ENCODE measurements around the gene ABL1. TPM values are rescaled to one million over a fixed set of nuclear protein-coding genes. Genes with fewer than 3 reads are reported as not detected.
"Not testable (repeated sequence)": the region's sequence is repeated elsewhere in the genome, so short reads cannot be mapped to it uniquely, and the experiment has no call there.

The ABL1 gene
- 10 to 100 TPM; 37.9 to 38.5 TPM for total RNA-seq

DNA sequence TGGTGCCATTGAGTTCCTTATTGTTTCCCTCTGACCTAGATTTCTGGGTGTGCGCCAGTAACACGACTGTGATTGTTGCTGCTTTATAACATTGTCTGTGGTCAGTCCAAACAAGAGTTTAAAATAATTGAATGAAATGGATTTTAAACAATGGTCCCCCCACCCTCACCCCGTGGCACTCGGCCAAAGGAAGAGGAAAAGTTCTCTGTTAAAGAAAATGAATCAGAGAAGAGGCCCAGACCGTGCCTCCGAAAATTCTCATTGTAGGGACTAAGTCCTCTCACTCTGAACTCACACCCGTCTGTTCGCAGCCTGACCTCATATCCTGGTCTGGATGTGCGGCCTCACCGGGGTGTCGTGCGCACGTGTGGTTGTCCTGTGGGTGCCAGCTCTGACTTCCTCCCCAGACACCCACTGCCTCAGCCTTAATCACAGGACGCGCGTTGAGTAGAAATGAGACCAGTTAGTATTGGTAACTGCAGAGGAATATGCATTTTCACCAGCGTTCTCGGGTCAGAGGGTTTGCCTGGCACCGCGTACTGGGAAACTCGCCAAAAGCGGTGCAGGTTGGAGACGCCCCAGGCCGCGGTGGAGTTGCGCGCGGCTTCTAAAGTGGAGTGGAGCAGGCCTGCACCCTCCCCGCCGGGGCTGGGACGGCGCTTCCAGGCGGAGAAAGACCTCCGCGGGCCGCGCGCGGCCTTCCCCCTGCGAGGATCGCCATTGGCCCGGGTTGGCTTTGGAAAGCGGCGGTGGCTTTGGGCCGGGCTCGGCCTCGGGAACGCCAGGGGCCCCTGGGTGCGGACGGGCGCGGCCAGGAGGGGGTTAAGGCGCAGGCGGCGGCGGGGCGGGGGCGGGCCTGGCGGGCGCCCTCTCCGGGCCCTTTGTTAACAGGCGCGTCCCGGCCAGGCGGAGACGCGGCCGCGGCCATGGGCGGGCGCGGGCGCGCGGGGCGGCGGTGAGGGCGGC, at the start of gene ABL1:
Gene ABL1 (plus strand): TSS at position 884 of the 966 bp plus-strand sequence. CDS start 193 bp downstream, outside the sequence.
- Mint-ChIP-seq H3K36me3 (peaks cover 9% of the 10 kb centered on the region), H3K27me3 (no peaks in the 10 kb centered on the region), H3K4me1 (peaks cover 32% of the 10 kb centered on the region), H3K9me3 (no peaks in the 10 kb centered on the region), H3K27ac (peak within 1 kb of the TSS; percentile 94), H3K4me3 (peak within 1 kb of the TSS; percentile 93)
- DNase-seq: peak; percentile 77

DNA sequence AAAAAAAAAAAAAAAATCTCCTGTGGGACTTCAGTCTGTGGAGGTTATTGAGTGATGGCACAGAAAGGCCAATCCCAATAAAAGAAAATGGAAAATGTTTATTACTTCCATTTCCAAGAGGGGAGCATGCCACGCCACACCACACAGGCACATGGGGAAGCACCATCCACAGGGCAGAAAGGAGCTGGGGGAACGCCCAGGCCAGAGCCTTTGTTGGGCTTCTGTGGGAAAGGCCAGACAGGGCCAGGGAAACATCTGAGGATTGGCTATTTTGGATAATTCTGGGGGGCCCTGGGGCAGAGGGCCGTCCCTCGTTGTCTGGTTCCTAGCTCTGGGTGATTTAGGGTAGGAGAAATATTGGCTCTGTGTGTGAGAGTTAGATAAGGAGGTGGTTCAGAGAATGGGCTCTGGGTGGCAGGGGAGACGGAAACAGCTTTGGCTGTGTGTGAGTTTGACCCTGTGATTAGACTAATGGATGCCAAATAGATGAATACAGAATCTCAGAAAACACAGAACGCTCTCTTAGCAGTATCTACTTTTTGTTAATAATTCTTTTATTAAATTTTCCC, 49.0 kb upstream of the ABL1 start:
- no peak overlapping the region for H3K27ac Mint-ChIP-seq
- H3K9me3 Mint-ChIP-seq: peaks cover 8% of the 10 kb centered on the region
- H3K27me3 Mint-ChIP-seq: no peaks in the 10 kb centered on the region
- no peak overlapping the region for H3K4me3 Mint-ChIP-seq
- peaks cover 23% of the 10 kb centered on the region for H3K36me3 Mint-ChIP-seq
- H3K4me1 Mint-ChIP-seq: peaks cover 6% of the 10 kb centered on the region
- DNase-seq: no peak

DNA sequence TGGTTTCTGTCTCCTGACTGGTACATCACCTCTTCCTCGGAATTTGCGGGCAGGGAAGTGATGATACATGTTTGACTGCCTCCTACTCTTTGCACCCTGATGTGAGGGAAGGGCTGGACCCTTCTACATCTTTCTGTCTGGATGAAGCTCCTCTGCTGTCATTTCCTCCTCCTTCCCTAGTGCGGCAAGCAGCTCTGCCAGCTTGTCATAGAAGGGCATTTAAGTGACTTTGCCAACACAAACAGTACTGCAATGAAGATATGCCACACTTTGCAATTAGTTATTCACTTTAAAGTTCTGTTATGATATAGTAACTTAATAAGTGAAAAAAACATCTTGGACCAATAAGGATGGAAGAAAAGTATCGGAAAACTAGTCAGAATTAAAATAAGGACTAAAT, 48.5 kb upstream of the ABL1 start:
- H3K27ac Mint-ChIP-seq: no peak overlapping the region
- H3K27me3 Mint-ChIP-seq: no peaks in the 10 kb centered on the region
- peaks cover 7% of the 10 kb centered on the region for H3K4me1 Mint-ChIP-seq
- peaks cover 8% of the 10 kb centered on the region for H3K9me3 Mint-ChIP-seq
- H3K4me3 Mint-ChIP-seq: no peak overlapping the region
- no peak for DNase-seq
- H3K36me3 Mint-ChIP-seq: peaks cover 23% of the 10 kb centered on the region

DNA sequence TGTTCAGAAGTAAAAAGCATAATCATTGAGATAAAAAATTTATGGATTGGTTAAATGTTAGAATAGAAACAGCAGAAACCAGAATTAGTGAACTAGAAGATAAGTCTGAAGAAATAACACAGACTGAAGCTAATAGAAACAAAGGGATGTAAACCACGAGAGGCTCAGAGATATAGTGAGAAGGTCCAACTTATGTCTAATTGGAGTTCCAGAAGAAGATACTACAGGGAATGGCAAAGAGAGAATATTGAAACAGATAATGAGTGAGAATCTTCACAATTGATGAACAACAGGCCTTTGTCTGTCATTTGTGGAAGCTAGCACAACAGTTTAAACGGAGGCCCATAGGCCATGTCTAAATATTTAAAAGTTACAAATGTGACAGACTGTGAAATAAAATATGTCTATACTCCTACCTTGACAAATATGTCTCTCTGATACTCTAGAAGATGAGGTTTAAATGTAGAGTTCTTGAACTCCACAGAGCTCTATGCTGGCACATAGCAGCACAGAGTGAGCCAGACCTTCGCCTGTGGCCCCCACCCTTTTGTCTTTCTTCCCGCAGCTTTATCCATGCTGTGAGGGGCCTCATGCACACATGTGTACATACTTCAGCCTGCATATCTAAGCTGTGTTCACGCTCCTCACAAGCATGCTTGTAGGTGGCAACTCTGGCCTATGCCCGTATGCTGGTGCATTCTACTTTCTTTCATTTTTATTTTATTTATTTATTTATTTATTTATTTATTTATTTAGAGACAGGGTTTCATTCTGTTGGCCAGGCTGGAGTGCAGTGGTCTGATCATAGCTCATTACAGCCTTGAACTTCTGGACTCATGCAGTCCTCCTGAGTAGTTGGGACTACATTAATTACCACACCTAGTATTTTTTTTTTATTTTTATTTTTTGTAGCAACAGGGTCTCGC, 45.0 kb upstream of the ABL1 start:
- H3K4me1 Mint-ChIP-seq: peaks cover 7% of the 10 kb centered on the region
- no peak for DNase-seq
- peaks cover 8% of the 10 kb centered on the region for H3K9me3 Mint-ChIP-seq
- no peak overlapping the region for H3K4me3 Mint-ChIP-seq
- no peak overlapping the region for H3K27ac Mint-ChIP-seq
- no peaks in the 10 kb centered on the region for H3K27me3 Mint-ChIP-seq
- peaks cover 23% of the 10 kb centered on the region for H3K36me3 Mint-ChIP-seq

DNA sequence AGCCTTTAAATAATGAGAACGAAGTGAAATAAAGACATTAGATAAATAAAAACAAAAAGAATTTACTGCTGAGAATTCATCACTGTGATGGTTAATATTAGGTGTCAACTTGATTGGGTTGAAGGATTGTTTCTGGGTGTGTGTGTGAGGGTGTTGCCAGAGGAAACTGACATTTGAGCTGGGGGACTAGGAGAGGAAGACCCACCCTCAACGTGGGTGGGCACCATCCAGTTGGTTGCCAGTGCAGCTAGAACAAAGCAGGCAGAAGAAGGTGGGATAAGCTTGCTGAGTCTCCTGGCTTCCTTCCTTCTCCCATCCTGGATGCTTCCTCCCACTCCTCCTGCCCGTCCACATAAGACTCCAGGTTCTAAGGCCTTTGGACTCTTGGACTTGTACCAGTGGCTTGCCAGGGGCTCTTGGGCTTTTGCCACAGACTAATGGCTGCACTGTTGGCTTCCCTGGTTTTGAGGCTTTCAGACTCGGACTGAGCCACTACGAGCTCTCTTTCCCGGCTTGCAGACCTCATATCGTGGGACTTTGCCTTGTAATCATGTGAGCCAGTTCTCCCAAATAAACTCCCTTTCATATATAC, 43.7 kb upstream of the ABL1 start:
- Mint-ChIP-seq H3K4me1 (peaks cover 10% of the 10 kb centered on the region), H3K4me3 (no peak overlapping the region), H3K9me3 (peaks cover 8% of the 10 kb centered on the region), H3K27ac (no peak overlapping the region), H3K36me3 (peaks cover 23% of the 10 kb centered on the region), H3K27me3 (no peaks in the 10 kb centered on the region)
- no peak for DNase-seq

DNA sequence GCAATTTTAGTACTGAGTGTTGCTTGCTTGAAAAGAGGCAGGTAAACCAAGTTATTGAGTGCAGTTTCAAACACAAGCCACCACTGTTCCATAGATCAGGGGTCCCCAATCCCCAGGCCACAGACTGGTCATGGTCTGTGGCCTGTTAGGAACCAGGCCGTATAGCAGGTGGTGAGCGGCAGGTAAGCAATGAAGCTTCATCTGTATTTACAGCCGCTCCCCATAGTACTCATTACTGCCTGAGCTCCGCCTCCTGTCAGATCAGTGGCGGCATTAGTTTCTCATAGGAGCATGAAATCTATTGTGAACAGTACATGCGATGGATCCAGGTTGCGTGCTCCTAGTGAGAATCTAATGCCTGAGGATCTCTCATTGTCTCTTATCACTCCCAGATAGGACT, 41.5 kb upstream of the ABL1 start:
- H3K4me1 Mint-ChIP-seq: peaks cover 10% of the 10 kb centered on the region
- H3K27ac Mint-ChIP-seq: no peak overlapping the region
- no peak for DNase-seq
- peaks cover 14% of the 10 kb centered on the region for H3K36me3 Mint-ChIP-seq
- H3K4me3 Mint-ChIP-seq: no peak overlapping the region
- H3K27me3 Mint-ChIP-seq: no peaks in the 10 kb centered on the region
- peaks cover 8% of the 10 kb centered on the region for H3K9me3 Mint-ChIP-seq

DNA sequence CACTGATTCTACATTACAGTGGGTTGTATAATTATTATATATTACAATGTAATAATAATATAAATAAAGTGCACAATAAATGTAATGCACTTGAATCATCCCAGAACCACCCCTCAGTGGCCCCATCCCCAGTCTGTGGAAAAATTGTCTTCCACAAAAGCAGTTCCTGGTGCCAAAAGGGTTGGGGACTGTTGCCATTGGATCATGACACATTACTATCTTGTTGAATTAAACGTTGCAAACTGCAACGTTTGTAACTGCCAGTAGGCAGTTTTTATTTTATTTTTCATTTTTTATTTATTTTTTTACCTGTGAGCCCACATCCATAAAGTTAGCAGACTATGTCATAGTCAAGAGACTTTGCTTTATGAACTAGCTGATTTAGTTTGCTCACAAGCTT, 41.0 kb upstream of the ABL1 start:
- H3K4me1 Mint-ChIP-seq, H3K9me3 Mint-ChIP-seq, H3K27me3 Mint-ChIP-seq, H3K27ac Mint-ChIP-seq, DNase-seq, H3K4me3 Mint-ChIP-seq: not testable (repeated sequence)
- peaks cover 11% of the 10 kb centered on the region for H3K36me3 Mint-ChIP-seq

DNA sequence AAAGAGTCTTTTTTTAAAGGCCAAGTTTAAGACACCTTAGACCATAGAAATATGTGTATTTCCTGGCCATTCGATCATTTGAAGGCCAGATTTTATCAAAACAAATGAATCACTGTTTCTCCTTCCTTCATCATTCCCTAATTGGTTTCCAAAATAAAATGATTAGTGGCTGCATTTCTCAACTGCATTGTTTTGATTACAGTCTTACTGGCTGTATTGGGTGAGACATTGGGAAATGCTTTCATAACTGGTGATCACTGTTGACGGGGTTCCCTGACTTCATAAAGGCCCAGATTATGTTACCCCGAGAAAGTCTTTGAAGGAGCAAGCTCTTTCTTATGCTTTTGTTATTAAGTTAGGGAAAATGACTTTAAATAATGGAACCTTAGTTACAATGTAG, 40.6 kb upstream of the ABL1 start:
- H3K27me3 Mint-ChIP-seq, DNase-seq, H3K4me1 Mint-ChIP-seq, H3K36me3 Mint-ChIP-seq, H3K9me3 Mint-ChIP-seq, H3K4me3 Mint-ChIP-seq, H3K27ac Mint-ChIP-seq: not testable (repeated sequence)

DNA sequence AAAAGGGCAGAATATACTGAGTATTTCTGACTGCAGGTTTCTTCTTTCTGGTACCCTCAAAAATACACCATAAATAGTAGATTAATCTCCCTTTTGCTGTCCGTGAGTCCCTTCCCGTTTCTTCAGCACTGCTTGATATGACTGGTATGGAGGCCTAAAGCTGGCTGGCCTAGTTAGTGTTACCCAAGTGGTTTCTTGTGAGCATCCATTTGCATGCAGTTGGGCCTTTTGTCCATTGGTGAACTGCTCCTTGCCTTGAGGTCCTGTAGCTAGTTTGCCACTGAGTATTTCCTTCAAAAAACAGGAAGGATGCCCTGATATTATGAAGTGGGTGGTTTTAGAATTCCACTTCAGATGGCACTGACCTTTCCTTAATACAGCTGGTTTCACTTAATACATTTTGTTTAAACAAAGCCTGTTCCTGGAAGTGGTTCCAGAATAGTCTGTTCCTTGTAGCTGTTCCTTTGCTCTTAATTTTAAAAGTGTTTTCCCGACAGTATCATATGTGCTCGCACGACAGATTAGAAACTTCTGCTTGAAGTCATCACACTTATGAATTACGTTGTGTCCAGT, 40.0 kb upstream of the ABL1 start:
- Mint-ChIP-seq H3K9me3 (peaks cover 1% of the 10 kb centered on the region), H3K4me3 (no peak overlapping the region), H3K36me3 (peaks cover 4% of the 10 kb centered on the region), H3K27me3 (no peaks in the 10 kb centered on the region), H3K27ac (no peak overlapping the region), H3K4me1 (peaks cover 7% of the 10 kb centered on the region)
- no peak for DNase-seq

DNA sequence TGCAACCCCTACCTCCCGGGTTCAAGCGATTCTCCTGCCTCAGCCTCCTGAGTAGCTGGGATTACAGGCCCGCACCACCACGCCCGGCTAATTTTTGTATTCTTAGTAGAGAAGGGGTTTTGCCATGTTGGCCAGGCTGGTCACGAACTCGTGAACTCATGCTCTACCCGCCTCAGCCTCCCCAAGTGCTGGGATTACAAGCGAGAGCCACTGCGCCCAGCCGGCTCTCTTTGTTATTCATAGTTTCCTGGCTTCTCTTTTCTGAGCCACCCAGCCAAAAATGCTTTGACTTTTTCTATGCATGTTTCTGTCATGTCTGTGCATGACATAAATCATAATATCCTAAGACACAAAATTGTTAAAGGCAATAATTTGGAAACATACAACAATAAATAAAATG, 31.9 kb upstream of the ABL1 start:
- not testable (repeated sequence) for H3K4me3 Mint-ChIP-seq, H3K27ac Mint-ChIP-seq, H3K9me3 Mint-ChIP-seq, H3K27me3 Mint-ChIP-seq, H3K36me3 Mint-ChIP-seq, DNase-seq
- peaks cover 11% of the 10 kb centered on the region for H3K4me1 Mint-ChIP-seq

DNA sequence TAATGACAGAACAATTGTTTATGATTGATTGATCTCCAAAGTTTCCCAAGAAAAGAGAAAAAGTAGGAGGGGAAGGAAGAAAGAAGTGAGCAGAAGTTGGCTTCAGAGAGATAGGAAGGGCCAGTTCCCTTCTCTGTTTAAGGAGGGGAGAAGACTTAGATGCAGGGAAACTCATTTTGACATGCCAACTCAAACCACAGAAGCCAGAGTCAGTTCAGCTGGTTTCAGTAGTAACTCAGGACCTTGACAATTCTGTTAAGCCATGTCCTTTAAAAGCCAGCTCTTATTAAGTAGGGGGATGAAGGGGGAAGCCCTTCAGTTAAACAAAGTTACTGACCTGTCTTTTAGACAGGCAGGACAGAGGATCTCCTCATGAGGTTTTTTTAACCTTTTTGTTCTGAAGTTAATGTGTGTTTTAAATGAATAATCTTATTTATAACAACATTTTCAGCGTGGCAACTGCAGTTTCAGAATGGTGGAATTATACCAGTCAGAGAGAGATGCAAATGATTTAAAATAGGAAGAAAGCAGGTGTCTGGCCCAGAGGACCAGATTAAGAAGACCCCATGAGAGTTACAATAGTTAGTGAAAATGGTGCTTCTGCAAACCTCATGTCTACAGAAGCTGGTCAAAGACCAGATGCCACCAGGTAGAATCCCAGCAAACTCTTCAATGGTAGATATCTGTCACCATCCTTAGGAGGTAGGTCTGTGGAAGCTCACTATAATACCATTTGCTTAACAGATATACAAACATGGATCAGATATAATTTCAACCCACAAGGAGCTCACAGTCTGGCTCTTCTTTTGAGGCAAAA, 29.3 kb upstream of the ABL1 start:
- Mint-ChIP-seq H3K4me3 (no peak overlapping the region), H3K27me3 (no peaks in the 10 kb centered on the region), H3K4me1 (peaks cover 11% of the 10 kb centered on the region), H3K9me3 (peaks cover 4% of the 10 kb centered on the region), H3K36me3 (peaks cover 8% of the 10 kb centered on the region), H3K27ac (no peak overlapping the region)
- DNase-seq: no peak

DNA sequence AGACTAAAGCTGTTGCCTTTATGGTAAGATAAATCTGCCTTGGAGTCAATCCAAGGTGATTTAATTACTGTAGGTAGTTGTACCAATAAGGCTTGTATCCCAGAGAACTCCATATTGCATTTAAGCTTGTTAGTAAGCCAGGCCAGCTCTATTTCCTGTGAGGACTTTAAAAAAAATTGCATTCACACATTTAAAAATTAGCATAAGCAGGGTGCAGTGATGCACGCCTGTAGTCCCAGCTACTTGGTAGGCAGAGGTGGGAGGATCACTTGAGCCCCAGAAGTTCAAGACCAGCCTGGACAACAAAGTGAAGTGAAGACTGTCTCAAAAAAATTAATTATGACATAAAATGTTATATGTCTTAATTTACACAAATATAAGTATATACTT, 28.7 kb upstream of the ABL1 start:
- Mint-ChIP-seq H3K36me3 (peaks cover 8% of the 10 kb centered on the region), H3K9me3 (peaks cover 4% of the 10 kb centered on the region), H3K27ac (no peak overlapping the region), H3K4me3 (no peak overlapping the region), H3K27me3 (no peaks in the 10 kb centered on the region), H3K4me1 (peaks cover 11% of the 10 kb centered on the region)
- DNase-seq: no peak

DNA sequence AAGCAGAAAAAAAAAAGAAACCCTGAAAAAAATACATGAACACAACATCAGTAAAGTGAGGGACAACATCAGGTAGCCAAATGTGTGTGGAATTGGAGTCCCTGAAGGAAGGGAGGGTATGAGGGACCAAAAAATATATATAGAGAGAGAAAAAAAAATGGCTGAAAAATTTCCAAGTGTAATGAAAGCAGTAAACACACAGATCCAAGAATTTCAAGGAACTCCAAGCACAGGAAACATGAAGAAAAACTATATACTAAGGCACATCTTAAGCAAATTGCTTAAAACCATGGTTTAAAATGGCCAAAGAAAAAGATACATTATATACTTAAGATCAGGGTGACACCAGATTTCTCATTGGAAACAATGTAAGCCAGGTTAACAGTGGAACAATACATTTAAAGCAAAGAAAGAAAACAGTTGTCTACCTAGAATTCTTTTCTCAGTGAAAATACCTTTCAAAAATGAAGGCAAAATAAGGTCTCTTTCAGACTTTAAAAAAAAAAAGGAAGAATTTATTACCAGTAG, 24.4 kb upstream of the ABL1 start:
- H3K4me1 Mint-ChIP-seq: peaks cover 12% of the 10 kb centered on the region
- no peak overlapping the region for H3K27ac Mint-ChIP-seq
- peaks cover 11% of the 10 kb centered on the region for H3K36me3 Mint-ChIP-seq
- no peak overlapping the region for H3K4me3 Mint-ChIP-seq
- H3K9me3 Mint-ChIP-seq: peaks cover 8% of the 10 kb centered on the region
- H3K27me3 Mint-ChIP-seq: no peaks in the 10 kb centered on the region
- no peak for DNase-seq

All from activated naive CD8-positive, alpha-beta T cell treated with anti-CD3 and anti-CD28 coated beads for 36 hours (primary cell).